IMR-90 (cell line): Measurements from ENCODE around the gene ZDHHC11B. TPM values are rescaled to one million over a fixed set of nuclear protein-coding genes. Genes with fewer than 3 reads are reported as not detected.
A peak's percentile ranks its signal among the peaks of the same experiment; 100 is the strongest.
"Not testable (repeated sequence)": the region's sequence is repeated elsewhere in the genome, so short reads cannot be mapped to it uniquely, and the experiment has no call there.

ENCODE experiments used
- ATAC-seq: fragments of 200-7000 bp; cut with Tn5 transposase; 2 replicates; pipeline ENCODE4 v1.9.1; 2020; ENCODE audit warnings: low read depth, mild to moderate bottlenecking, moderate library complexity
- Bru-seq: library from RNA; stranded (reverse); fragments of 400-500 nt; gene quantifications from one replicate; lab custom pipeline; 2021; lab: Mats Ljungman, UMichigan
- BruChase-seq, 2 experiments: library from RNA; stranded (reverse); fragments of 400-500 nt; gene quantifications; one replicate each; lab custom pipeline; 2021; lab: Mats Ljungman, UMichigan
- BruUV-seq: library from RNA; stranded (reverse); fragments of 400-500 nt; replicated peaks from 2 replicates; lab custom pipeline; 2021; lab: Mats Ljungman, UMichigan
- CTCF ChIA-PET: fragments of 300-600 bp; formaldehyde crosslinking; extraction: SDS; loops from one replicate; lab custom pipeline; 2021; ENCODE audit warnings: antibody characterized with exemption; lab: Yijun Ruan, JAX
- POLR2A ChIA-PET: fragments of 300-600 bp; sonication (Branson Sonifier 250); formaldehyde crosslinking; loops from one replicate; lab custom pipeline; 2022; ENCODE audit warnings: antibody characterized with exemption; ENCODE audit not compliant: unreplicated experiment; lab: Charles Lee
- DNase-seq: peaks from one replicate; pipeline ENCODE4 v3.0.0; 2013
- H2AFZ ChIP-seq: replicated peaks from 2 replicates; pipeline ENCODE3; 2013; ENCODE audit warnings: low read length, mild to moderate bottlenecking; ENCODE audit not compliant: poor library complexity
- H2AK5ac ChIP-seq: 2 replicates; pipeline ENCODE4 v1.6.1; 2013; ENCODE audit warnings: low read depth, low read length, inconsistent platforms
- H2AK9ac ChIP-seq: replicated peaks from 2 replicates; pipeline ENCODE3; 2013; ENCODE audit warnings: mild to moderate bottlenecking, low read depth, low read length, moderate library complexity; ENCODE audit not compliant: poor library complexity
- H2BK120ac ChIP-seq: 2 replicates; pipeline ENCODE4 v1.6.1; 2013; ENCODE audit warnings: low read depth, low read length, inconsistent platforms
- H2BK15ac ChIP-seq: 3 replicates; pipeline ENCODE4 v1.6.1; 2013; ENCODE audit warnings: low read depth, low read length, inconsistent platforms
- H2BK20ac ChIP-seq: 2 replicates; pipeline ENCODE4 v1.6.1; 2013; ENCODE audit warnings: low read depth, mild to moderate bottlenecking, inconsistent platforms, low read length, moderate library complexity
- H2BK5ac ChIP-seq: 2 replicates; pipeline ENCODE4 v1.6.1; 2013; ENCODE audit warnings: mild to moderate bottlenecking, low read depth, low read length, inconsistent platforms; ENCODE audit not compliant: poor library complexity, severe bottlenecking
- H3K14ac ChIP-seq: replicated peaks from 2 replicates; pipeline ENCODE4 v1.6.1; 2013; ENCODE audit warnings: low read depth, low read length, inconsistent platforms
- H3K18ac ChIP-seq: 2 replicates; pipeline ENCODE4 v1.6.1; 2013; ENCODE audit warnings: low read depth, low read length, control low read depth
- H3K23ac ChIP-seq: 2 replicates; pipeline ENCODE4 v1.6.1; 2013; ENCODE audit warnings: low read depth, low read length, inconsistent platforms
- H3K27ac ChIP-seq: 2 replicates; pipeline ENCODE4 v1.5.1; 2013; ENCODE audit warnings: mild to moderate bottlenecking, control low read depth, low read length; ENCODE audit not compliant: insufficient read depth
- H3K27me3 ChIP-seq: 2 replicates; pipeline ENCODE4 v1.6.1; 2013; ENCODE audit warnings: low read length; ENCODE audit not compliant: control insufficient read depth, insufficient read depth
- H3K36me3 ChIP-seq: 2 replicates; pipeline ENCODE4 v1.6.1; 2013; ENCODE audit warnings: low read length, mixed read lengths; ENCODE audit not compliant: control insufficient read depth, insufficient read depth
- H3K4ac ChIP-seq: 2 replicates; pipeline ENCODE4 v1.6.1; 2013; ENCODE audit warnings: low read depth, low read length, inconsistent platforms
- H3K4me1 ChIP-seq: 2 replicates; pipeline ENCODE4 v1.6.1; 2013; ENCODE audit warnings: low read length, mixed read lengths; ENCODE audit not compliant: control insufficient read depth, insufficient read depth
- H3K4me2 ChIP-seq: 2 replicates; pipeline ENCODE4 v1.6.1; 2013; ENCODE audit warnings: low read depth, mild to moderate bottlenecking, control low read depth, low read length, moderate library complexity
- H3K4me3 ChIP-seq: 2 replicates; pipeline ENCODE4 v1.5.1; 2013; ENCODE audit warnings: low read depth, mild to moderate bottlenecking, control low read depth, low read length, moderate library complexity; ENCODE audit not compliant: insufficient read depth
- H3K56ac ChIP-seq: 2 replicates; pipeline ENCODE4 v1.6.1; 2013; ENCODE audit warnings: low read length, inconsistent platforms; ENCODE audit not compliant: insufficient read depth; ENCODE audit errors: extremely low read depth
- H3K79me1 ChIP-seq, 2 experiments: 2 replicates each; pipeline ENCODE4 v1.6.1; 2013; ENCODE audit warnings: low read length in 2 of 2, inconsistent platforms in 1 of 2, low read depth in 1 of 2
- H3K9ac ChIP-seq: 2 replicates; pipeline ENCODE4 v1.6.1; 2013; ENCODE audit warnings: low read depth, low read length, control low read depth
- H3K9me1 ChIP-seq: 2 replicates; pipeline ENCODE4 v1.6.1; 2013; ENCODE audit warnings: low read length, inconsistent platforms; ENCODE audit not compliant: insufficient read depth
- H3K9me3 ChIP-seq: 2 replicates; pipeline ENCODE4 v1.6.1; 2013; ENCODE audit warnings: low read length; ENCODE audit not compliant: control insufficient read depth, insufficient read depth
- H4K20me1 ChIP-seq: 2 replicates; pipeline ENCODE4 v1.6.1; 2013; ENCODE audit warnings: low read length, inconsistent platforms; ENCODE audit not compliant: insufficient read depth
- H4K5ac ChIP-seq: 2 replicates; pipeline ENCODE4 v1.6.1; 2013; ENCODE audit warnings: mild to moderate bottlenecking, low read depth, low read length, control low read depth
- H4K8ac ChIP-seq, 2 experiments: 2 replicates each; pipeline ENCODE4 v1.6.1; 2013; ENCODE audit warnings: low read depth in 2 of 2, low read length in 2 of 2, control low read depth in 1 of 2, inconsistent platforms in 1 of 2
- H4K91ac ChIP-seq: 2 replicates; pipeline ENCODE4 v1.6.1; 2013; ENCODE audit warnings: low read depth, low read length, inconsistent platforms; ENCODE audit not compliant: insufficient read depth
- WGBS, 2 experiments: methylation state at CpG; one replicate each; pipeline versions ENCODE4 v1.1.5 to v1.1.7; 2013; ENCODE audit warnings: missing lambda C conversion rate in 2 of 2; ENCODE audit not compliant: insufficient read length in 1 of 2; ENCODE audit errors: extremely low coverage in 2 of 2; 5-methylcytosine and 5-hydroxymethylcytosine counted together
- dilution Hi-C: fragments of 300-500 bp; cut with HindIII; formaldehyde crosslinking; loops from one replicate; pipeline ENCODE4 v1.14.3; 2018; ENCODE audit warnings: low sequenced_read_pairs; ENCODE audit not compliant: unreplicated experiment
- in situ Hi-C: fragments of 300-500 bp; cut with MboI; formaldehyde crosslinking; loops from 3 replicates; pipeline ENCODE4 v1.14.3; 2019; ENCODE audit warnings: low sequenced_read_pairs, inconsistent platforms, mixed read lengths
- intact Hi-C: fragments of 100-400 bp; cut with micrococcal nuclease; formaldehyde crosslinking; loops from 2 replicates; pipeline ENCODE4 v1.10.0; 2022
- long read RNA-seq: library from polyadenylated mRNA; unstranded; transcript quantifications from one replicate; pipeline ENCODE4 v2.0.0, GENCODE V29; 2021; ENCODE audit not compliant: unreplicated experiment
- polyA plus RNA-seq, 3 experiments: library from polyadenylated mRNA; depleted of rRNA; stranded (reverse); fragments of >200 nt; gene quantifications; 2 replicates each; pipeline ENCODE4 v1.2.3, GENCODE V29; 2012; ENCODE audit warnings: low replicate concordance in 1 of 3
- total RNA-seq: library from RNA; depleted of rRNA; stranded (reverse); fragments of >200 nt; gene quantifications from 2 replicates; pipeline ENCODE4 v1.2.3, GENCODE V29; 2012; rRNA removed

The ZDHHC11B gene, protein sequence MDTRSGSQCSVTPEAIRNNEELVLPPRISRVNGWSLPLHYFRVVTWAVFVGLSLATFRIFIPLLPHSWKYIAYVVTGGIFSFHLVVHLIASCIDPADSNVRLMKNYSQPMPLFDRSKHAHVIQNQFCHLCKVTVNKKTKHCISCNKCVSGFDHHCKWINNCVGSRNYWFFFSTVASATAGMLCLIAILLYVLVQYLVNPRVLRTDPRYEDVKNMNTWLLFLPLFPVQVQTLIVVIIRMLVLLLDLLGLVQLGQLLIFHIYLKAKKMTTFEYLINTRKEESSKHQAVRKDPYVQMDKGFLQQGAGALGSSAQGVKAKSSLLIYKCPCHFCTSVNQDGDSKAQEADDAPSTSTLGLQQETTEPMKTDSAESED
- not detected in 2 replicates for total RNA-seq
- polyA plus RNA-seq (2012; rRNA removed): 0.12 TPM in 1 of 2 replicates, not detected in the other
- not detected in 2 replicates for polyA plus RNA-seq (2012; cell fraction: cytosol; rRNA removed)
- 0.51 and 0.70 TPM in 2 replicates for polyA plus RNA-seq (2012; cell fraction: nucleus; rRNA removed; ENCODE audit: low replicate concordance)
- Bru-seq, nascent RNA: percentile 12 among the genes with signal in this experiment
- BruChase-seq, experiment 1, labeled RNA remaining after a 6-hour chase: percentile 19 among the genes with signal in this experiment
- BruChase-seq, experiment 2, labeled RNA remaining after a 2-hour chase: percentile 20 among the genes with signal in this experiment
- long read RNA-seq: 0 reads

- H4K20me1 ChIP-seq, H4K91ac ChIP-seq, H3K9ac ChIP-seq, H3K36me3 ChIP-seq, H3K4me1 ChIP-seq, H3K14ac ChIP-seq, H3K18ac ChIP-seq, H3K9me3 ChIP-seq, dilution Hi-C loops, H2BK20ac ChIP-seq, H3K9me1 ChIP-seq, H2BK5ac ChIP-seq, CTCF ChIA-PET, H3K4ac ChIP-seq, H4K5ac ChIP-seq, H2BK15ac ChIP-seq, H2BK120ac ChIP-seq, H3K23ac ChIP-seq, in situ Hi-C loops, H2AK9ac ChIP-seq, H2AK5ac ChIP-seq, H4K8ac ChIP-seq, H3K27ac ChIP-seq, BruUV-seq, H3K56ac ChIP-seq, H3K79me1 ChIP-seq, POLR2A ChIA-PET: not testable (repeated sequence)
- ATAC-seq (peak; percentile 86), DNase-seq (peak; percentile 56)
- Histone ChIP-seq H3K27me3 (peaks cover 18% of the 10 kb centered on the region), H3K4me2 (peak within 1 kb of the TSS; percentile 86), H2AFZ (peak within 1 kb of the TSS; percentile 81), H3K4me3 (peak within 1 kb of the TSS; percentile 46)
- intact Hi-C loops: loop anchor here (5.0 kb wide), 1 partner anchor 87 kb away; no protein-coding TSS in a partner anchor
- 0% methylated on average over 49 of the region's 101 CpGs; no CpG with 5 or more reads in 1 of the 2 experiments for WGBS, 2 experiments
These were observed at the start of gene ZDHHC11B for GRCh38 chr5:784428-785177. TSS of gene ZDHHC11B (minus strand) at chr5:784729. CDS start at chr5:766919, 17,810 bp downstream.

- H2AK5ac ChIP-seq, H3K4me3 ChIP-seq, H3K79me1 ChIP-seq, POLR2A ChIA-PET, H3K18ac ChIP-seq, H3K36me3 ChIP-seq, H3K4me2 ChIP-seq, CTCF ChIA-PET, H3K14ac ChIP-seq, H3K9me3 ChIP-seq, H3K9me1 ChIP-seq, BruUV-seq, H2AK9ac ChIP-seq, H3K27ac ChIP-seq, H3K9ac ChIP-seq, ATAC-seq, H4K91ac ChIP-seq, H2BK120ac ChIP-seq, H3K4ac ChIP-seq, H2BK15ac ChIP-seq, H4K20me1 ChIP-seq, DNase-seq, H3K27me3 ChIP-seq, dilution Hi-C loops, in situ Hi-C loops, H2AFZ ChIP-seq, H4K8ac ChIP-seq, H3K4me1 ChIP-seq, intact Hi-C loops, H4K5ac ChIP-seq, H2BK5ac ChIP-seq, H3K56ac ChIP-seq, H2BK20ac ChIP-seq, H3K23ac ChIP-seq: not testable (repeated sequence)
- no CpG with 5 or more reads among the region's 2 CpGs for WGBS, 2 experiments
These were observed 49.5 kb upstream of the ZDHHC11B start for GRCh38 chr5:834013-834412.
